ENCODE data around the gene SLC25A12. TPM values are rescaled to one million over a fixed set of nuclear protein-coding genes. Genes with fewer than 3 reads are reported as not detected.
A peak's percentile ranks its signal among the peaks of the same experiment; 100 is the strongest.

The SLC25A12 gene
- total and polyA plus RNA-seq, 9 of the 15 experiments (the other 6 are each of a cell fraction or from before 2014, with no cell fraction given): 13.5 to 36.5 (median 21.7) TPM

DNA sequence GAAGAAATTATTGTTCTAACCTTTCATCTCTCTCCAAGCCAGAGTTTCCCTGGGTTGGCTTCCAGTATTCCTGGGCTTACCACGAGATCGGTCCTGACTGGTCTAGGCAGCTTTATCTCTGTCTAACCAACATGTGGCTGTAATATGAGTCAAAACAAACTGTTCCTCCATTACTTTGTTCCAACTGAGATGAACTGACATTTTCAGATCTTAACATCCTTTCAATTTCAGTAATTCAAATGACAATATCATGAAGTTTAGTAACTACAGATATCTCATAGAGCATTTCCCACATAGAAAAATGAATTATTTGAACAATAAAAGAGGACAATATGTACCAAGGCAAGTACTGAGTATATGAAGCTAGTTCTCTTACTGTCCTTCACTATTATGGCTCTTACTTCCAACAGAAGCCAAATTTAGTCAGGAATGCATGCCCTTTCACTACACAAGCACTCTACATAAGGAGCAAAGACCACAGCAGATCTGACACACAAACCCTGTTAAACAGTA is 15.5 kb downstream of the SLC25A12 start (continued):
- TF ChIP-seq, protein P1, sequence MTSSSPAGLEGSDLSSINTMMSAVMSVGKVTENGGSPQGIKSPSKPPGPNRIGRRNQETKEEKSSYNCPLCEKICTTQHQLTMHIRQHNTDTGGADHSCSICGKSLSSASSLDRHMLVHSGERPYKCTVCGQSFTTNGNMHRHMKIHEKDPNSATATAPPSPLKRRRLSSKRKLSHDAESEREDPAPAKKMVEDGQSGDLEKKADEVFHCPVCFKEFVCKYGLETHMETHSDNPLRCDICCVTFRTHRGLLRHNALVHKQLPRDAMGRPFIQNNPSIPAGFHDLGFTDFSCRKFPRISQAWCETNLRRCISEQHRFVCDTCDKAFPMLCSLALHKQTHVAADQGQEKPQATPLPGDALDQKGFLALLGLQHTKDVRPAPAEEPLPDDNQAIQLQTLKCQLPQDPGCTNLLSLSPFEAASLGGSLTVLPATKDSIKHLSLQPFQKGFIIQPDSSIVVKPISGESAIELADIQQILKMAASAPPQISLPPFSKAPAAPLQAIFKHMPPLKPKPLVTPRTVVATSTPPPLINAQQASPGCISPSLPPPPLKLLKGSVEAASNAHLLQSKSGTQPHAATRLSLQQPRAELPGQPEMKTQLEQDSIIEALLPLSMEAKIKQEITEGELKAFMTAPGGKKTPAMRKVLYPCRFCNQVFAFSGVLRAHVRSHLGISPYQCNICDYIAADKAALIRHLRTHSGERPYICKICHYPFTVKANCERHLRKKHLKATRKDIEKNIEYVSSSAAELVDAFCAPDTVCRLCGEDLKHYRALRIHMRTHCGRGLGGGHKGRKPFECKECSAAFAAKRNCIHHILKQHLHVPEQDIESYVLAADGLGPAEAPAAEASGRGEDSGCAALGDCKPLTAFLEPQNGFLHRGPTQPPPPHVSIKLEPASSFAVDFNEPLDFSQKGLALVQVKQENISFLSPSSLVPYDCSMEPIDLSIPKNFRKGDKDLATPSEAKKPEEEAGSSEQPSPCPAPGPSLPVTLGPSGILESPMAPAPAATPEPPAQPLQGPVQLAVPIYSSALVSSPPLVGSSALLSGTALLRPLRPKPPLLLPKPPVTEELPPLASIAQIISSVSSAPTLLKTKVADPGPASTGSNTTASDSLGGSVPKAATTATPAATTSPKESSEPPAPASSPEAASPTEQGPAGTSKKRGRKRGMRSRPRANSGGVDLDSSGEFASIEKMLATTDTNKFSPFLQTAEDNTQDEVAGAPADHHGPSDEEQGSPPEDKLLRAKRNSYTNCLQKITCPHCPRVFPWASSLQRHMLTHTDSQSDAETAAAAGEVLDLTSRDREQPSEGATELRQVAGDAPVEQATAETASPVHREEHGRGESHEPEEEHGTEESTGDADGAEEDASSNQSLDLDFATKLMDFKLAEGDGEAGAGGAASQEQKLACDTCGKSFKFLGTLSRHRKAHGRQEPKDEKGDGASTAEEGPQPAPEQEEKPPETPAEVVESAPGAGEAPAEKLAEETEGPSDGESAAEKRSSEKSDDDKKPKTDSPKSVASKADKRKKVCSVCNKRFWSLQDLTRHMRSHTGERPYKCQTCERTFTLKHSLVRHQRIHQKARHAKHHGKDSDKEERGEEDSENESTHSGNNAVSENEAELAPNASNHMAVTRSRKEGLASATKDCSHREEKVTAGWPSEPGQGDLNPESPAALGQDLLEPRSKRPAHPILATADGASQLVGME (CRISPR knock-in tag; IDR thresholded peaks at IDR 0.05): no peak
- TF ChIP-seq PHB2 (IDR thresholded peaks at IDR 0.05; ENCODE audit: low read depth) (no peak), YY1 (IDR thresholded peaks at IDR 0.05; ENCODE audit: borderline replicate concordance in 1 of 3, control insufficient read depth in 1 of 3, extremely low read depth in 1 of 3, insufficient read depth in 3 of 3, insufficient read length in 1 of 3, insufficient replicate concordance in 2 of 3, low read depth in 1 of 3, low read length in 2 of 3) (peak in 1 of 3 experiments; percentile 52), ZBTB8A (IDR thresholded peaks at IDR 0.05; ENCODE audit: partially characterized antibody) (peak; percentile 45), TOE1 (IDR thresholded peaks at IDR 0.05; ENCODE audit: borderline replicate concordance) (peak; percentile 36; the same call in 1 of the 2 replicates), TOE1 (CRISPR knock-in tag; IDR thresholded peaks at IDR 0.05; ENCODE audit: borderline replicate concordance, low read depth) (no peak), POLR2G (IDR thresholded peaks at IDR 0.05; ENCODE audit: low read depth, low read length) (no peak), ELK1 (CRISPR knock-in tag; IDR thresholded peaks at IDR 0.05) (no peak), HEY1 (CRISPR knock-in tag; IDR thresholded peaks at IDR 0.05; ENCODE audit: borderline replicate concordance) (no peak), HMG20A (CRISPR knock-in tag; conservative IDR thresholded peaks at IDR 0.05) (no peak)
- TF ChIP-seq, protein P2, sequence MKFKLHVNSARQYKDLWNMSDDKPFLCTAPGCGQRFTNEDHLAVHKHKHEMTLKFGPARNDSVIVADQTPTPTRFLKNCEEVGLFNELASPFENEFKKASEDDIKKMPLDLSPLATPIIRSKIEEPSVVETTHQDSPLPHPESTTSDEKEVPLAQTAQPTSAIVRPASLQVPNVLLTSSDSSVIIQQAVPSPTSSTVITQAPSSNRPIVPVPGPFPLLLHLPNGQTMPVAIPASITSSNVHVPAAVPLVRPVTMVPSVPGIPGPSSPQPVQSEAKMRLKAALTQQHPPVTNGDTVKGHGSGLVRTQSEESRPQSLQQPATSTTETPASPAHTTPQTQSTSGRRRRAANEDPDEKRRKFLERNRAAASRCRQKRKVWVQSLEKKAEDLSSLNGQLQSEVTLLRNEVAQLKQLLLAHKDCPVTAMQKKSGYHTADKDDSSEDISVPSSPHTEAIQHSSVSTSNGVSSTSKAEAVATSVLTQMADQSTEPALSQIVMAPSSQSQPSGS (CRISPR knock-in tag; IDR thresholded peaks at IDR 0.05): no peak
- TF ChIP-seq, protein P3, sequence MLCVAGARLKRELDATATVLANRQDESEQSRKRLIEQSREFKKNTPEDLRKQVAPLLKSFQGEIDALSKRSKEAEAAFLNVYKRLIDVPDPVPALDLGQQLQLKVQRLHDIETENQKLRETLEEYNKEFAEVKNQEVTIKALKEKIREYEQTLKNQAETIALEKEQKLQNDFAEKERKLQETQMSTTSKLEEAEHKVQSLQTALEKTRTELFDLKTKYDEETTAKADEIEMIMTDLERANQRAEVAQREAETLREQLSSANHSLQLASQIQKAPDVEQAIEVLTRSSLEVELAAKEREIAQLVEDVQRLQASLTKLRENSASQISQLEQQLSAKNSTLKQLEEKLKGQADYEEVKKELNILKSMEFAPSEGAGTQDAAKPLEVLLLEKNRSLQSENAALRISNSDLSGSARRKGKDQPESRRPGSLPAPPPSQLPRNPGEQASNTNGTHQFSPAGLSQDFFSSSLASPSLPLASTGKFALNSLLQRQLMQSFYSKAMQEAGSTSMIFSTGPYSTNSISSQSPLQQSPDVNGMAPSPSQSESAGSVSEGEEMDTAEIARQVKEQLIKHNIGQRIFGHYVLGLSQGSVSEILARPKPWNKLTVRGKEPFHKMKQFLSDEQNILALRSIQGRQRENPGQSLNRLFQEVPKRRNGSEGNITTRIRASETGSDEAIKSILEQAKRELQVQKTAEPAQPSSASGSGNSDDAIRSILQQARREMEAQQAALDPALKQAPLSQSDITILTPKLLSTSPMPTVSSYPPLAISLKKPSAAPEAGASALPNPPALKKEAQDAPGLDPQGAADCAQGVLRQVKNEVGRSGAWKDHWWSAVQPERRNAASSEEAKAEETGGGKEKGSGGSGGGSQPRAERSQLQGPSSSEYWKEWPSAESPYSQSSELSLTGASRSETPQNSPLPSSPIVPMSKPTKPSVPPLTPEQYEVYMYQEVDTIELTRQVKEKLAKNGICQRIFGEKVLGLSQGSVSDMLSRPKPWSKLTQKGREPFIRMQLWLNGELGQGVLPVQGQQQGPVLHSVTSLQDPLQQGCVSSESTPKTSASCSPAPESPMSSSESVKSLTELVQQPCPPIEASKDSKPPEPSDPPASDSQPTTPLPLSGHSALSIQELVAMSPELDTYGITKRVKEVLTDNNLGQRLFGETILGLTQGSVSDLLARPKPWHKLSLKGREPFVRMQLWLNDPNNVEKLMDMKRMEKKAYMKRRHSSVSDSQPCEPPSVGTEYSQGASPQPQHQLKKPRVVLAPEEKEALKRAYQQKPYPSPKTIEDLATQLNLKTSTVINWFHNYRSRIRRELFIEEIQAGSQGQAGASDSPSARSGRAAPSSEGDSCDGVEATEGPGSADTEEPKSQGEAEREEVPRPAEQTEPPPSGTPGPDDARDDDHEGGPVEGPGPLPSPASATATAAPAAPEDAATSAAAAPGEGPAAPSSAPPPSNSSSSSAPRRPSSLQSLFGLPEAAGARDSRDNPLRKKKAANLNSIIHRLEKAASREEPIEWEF (CRISPR knock-in tag; IDR thresholded peaks at IDR 0.05): no peak

Data from K562 (cell line).